Liver (tissue), 9 donors: Measurements from ENCODE around the gene MED31. TPM values are rescaled to one million over a fixed set of nuclear protein-coding genes. Genes with fewer than 3 reads are reported as not detected.

Experiments
- DNase-seq: peaks from one replicate; pipeline ENCODE4 v3.0.0-alpha.2; 2017; ENCODE audit warnings: low spot score
- H3K27ac ChIP-seq, 2 donors: one replicate each; pipeline ENCODE4 v1.7.0; 2013; ENCODE audit warnings: inconsistent platforms in 2 of 2, low read length in 2 of 2, control low read depth in 1 of 2, low read depth in 1 of 2, mild to moderate bottlenecking in 1 of 2
- H3K27me3 ChIP-seq, 4 donors: one replicate each; pipeline versions ENCODE4 v1.6.1 to v1.7.0; 2013; ENCODE audit warnings: low read length in 3 of 4, inconsistent platforms in 1 of 4, mild to moderate bottlenecking in 1 of 4, moderate library complexity in 1 of 4; ENCODE audit not compliant: control insufficient read depth in 4 of 4, insufficient read depth in 4 of 4
- H3K36me3 ChIP-seq, 4 donors: one replicate each; pipeline versions ENCODE4 v1.6.1 to v1.7.0; 2013; ENCODE audit warnings: low read length in 3 of 4, mild to moderate bottlenecking in 3 of 4, low read depth in 1 of 4, moderate library complexity in 1 of 4; ENCODE audit not compliant: control insufficient read depth in 4 of 4, insufficient read depth in 3 of 4
- H3K4me1 ChIP-seq, 4 donors: one replicate each; pipeline versions ENCODE4 v1.6.1 to v1.7.0; 2013; ENCODE audit warnings: low read length in 3 of 4, mild to moderate bottlenecking in 3 of 4, moderate library complexity in 1 of 4; ENCODE audit not compliant: control insufficient read depth in 4 of 4, insufficient read depth in 4 of 4
- H3K4me3 ChIP-seq, 3 donors: one replicate each; pipeline versions ENCODE4 v1.6.1 to v1.7.0; 2013; ENCODE audit warnings: low read length in 3 of 3, control low read depth in 1 of 3, low read depth in 1 of 3, mild to moderate bottlenecking in 1 of 3
- H3K9ac ChIP-seq, 2 donors: one replicate each; pipeline ENCODE4 v1.7.0; 2013; ENCODE audit warnings: low read length in 2 of 2, mild to moderate bottlenecking in 2 of 2, moderate library complexity in 2 of 2, control low read depth in 1 of 2, low read depth in 1 of 2
- H3K9me3 ChIP-seq, 4 donors: one replicate each; pipeline versions ENCODE4 v1.6.1 to v1.7.0; 2013; ENCODE audit warnings: low read length in 3 of 4; ENCODE audit not compliant: control insufficient read depth in 4 of 4
- ATF3 ChIP-seq: IDR thresholded peaks from 2 replicates; pipeline ENCODE4 v1.6.1; 2016; ENCODE audit warnings: antibody characterized with exemption
- CTCF ChIP-seq: fragments of 150-350 bp; IDR thresholded peaks from 2 replicates; pipeline ENCODE4 v1.5.1; 2017; ENCODE audit warnings: improper control_type of control experiment, low read depth, low read length; ENCODE audit not compliant: missing input control
- EGR1 ChIP-seq, 2 donors: IDR thresholded peaks; 2 replicates each; pipeline ENCODE4 v1.6.1; 2016 to 2018; ENCODE audit warnings: antibody characterized with exemption in 2 of 2, low read depth in 2 of 2
- FOXA1 ChIP-seq: IDR thresholded peaks from 2 replicates; pipeline ENCODE4 v1.6.1; 2016; ENCODE audit warnings: antibody characterized with exemption
- FOXA2 ChIP-seq: IDR thresholded peaks from 2 replicates; pipeline ENCODE4 v1.6.1; 2016; ENCODE audit warnings: antibody characterized with exemption
- GABPA ChIP-seq, 2 donors: IDR thresholded peaks in 1 of 2; conservative IDR thresholded peaks in 1 of 2; 2 replicates each; pipeline ENCODE4 v1.6.1; 2016; ENCODE audit warnings: antibody characterized with exemption in 2 of 2, mild to moderate bottlenecking in 1 of 2, moderate library complexity in 1 of 2
- HNF4A ChIP-seq, 2 donors: conservative IDR thresholded peaks; 2 replicates each; pipeline ENCODE4 v1.6.1; 2016; ENCODE audit warnings: antibody characterized with exemption in 2 of 2, mild to moderate bottlenecking in 2 of 2
- HNF4G ChIP-seq: IDR thresholded peaks from 2 replicates; pipeline ENCODE4 v1.6.1; 2016; ENCODE audit warnings: antibody characterized with exemption
- JUND ChIP-seq, 2 donors: IDR thresholded peaks; 2 replicates each; pipeline ENCODE4 v1.6.1; 2016; ENCODE audit warnings: antibody characterized with exemption in 2 of 2
- MAX ChIP-seq: IDR thresholded peaks from 2 replicates; pipeline ENCODE4 v1.6.1; 2016; ENCODE audit warnings: antibody characterized with exemption
- NR2F2 ChIP-seq: IDR thresholded peaks from 2 replicates; pipeline ENCODE4 v1.6.1; 2016; ENCODE audit warnings: antibody characterized with exemption
- RAD21 ChIP-seq, 2 donors: IDR thresholded peaks; 2 replicates each; pipeline ENCODE4 v1.6.1; 2016; ENCODE audit warnings: antibody characterized with exemption in 2 of 2, mild to moderate bottlenecking in 2 of 2
- REST ChIP-seq: IDR thresholded peaks from 2 replicates; pipeline ENCODE4 v1.6.1; 2016; ENCODE audit warnings: antibody characterized with exemption, mild to moderate bottlenecking
- RXRA ChIP-seq, 2 donors: IDR thresholded peaks; 2 replicates each; pipeline ENCODE4 v1.6.1; 2017 to 2018; ENCODE audit warnings: antibody characterized with exemption in 2 of 2, mild to moderate bottlenecking in 1 of 2
- SP1 ChIP-seq: IDR thresholded peaks from 2 replicates; pipeline ENCODE4 v1.6.1; 2018; ENCODE audit warnings: antibody characterized with exemption, mild to moderate bottlenecking
- TAF1 ChIP-seq: conservative IDR thresholded peaks from 2 replicates; pipeline ENCODE4 v1.6.1; 2016; ENCODE audit warnings: antibody characterized with exemption, mild to moderate bottlenecking
- YY1 ChIP-seq: IDR thresholded peaks from 2 replicates; pipeline ENCODE4 v1.6.1; 2016; ENCODE audit warnings: antibody characterized with exemption, mild to moderate bottlenecking
- ZBTB33 ChIP-seq: IDR thresholded peaks from 2 replicates; pipeline ENCODE4 v1.6.1; 2016; ENCODE audit warnings: antibody characterized with exemption
- WGBS: extraction: QIAGEN DNeasy Blood & Tissue Kit; methylation state at CpG from one replicate; pipeline ENCODE4 v1.1.7; 2013; 5-methylcytosine and 5-hydroxymethylcytosine counted together
- polyA plus RNA-seq, 2 donors: library from polyadenylated mRNA; stranded (reverse) in 1 of 2; unstranded in 1 of 2; fragments of 200-250 nt in 1 of 2; fragments of >200 nt in 1 of 2; fragmentation: Nextera tagmentation in 1 of 2; extraction: Ambion mirVana in 1 of 2; gene quantifications; one replicate each; pipeline versions ENCODE4 v1.2.1 to v1.2.3, GENCODE V29; 2013 to 2015
- total RNA-seq, 2 donors: library from RNA; depleted of rRNA; stranded (reverse); fragments of >200 nt; gene quantifications; one replicate each; pipeline ENCODE4 v1.2.3, GENCODE V29; 2014
- donor health status: healthy.
- donor health status: healthy.
- donor health status: healthy.
- donor health status: healthy.
- donor health status: healthy.

MED31 gene
- total and polyA plus RNA-seq, 4 donors = 6.9 to 29.8 (median 8.7) TPM

GRCh38 chr17:6671431-6671830, 20.0 kb upstream of the MED31 start:
- H3K4me3 ChIP-seq = no peak overlapping the region
- no peak overlapping the region for H3K27ac ChIP-seq
- H3K9ac ChIP-seq = no peak overlapping the region
- H3K27me3 ChIP-seq = no peaks in the 10 kb centered on the region
- H3K36me3 ChIP-seq = no peaks in the 10 kb centered on the region
- peaks cover 2 to 8% (median 4%) of the 10 kb centered on the region in 4 donors for H3K4me1 ChIP-seq
- no peaks in the 10 kb centered on the region for H3K9me3 ChIP-seq
- 94% methylated on average over 7 of the region's 7 CpGs for WGBS
- no peak for TF ChIP-seq FOXA1
- TF ChIP-seq NR2F2 = no peak
- TF ChIP-seq ZBTB33 = no peak
- no peak for TF ChIP-seq SP1
- TF ChIP-seq FOXA2 = no peak
- TF ChIP-seq JUND (IDR thresholded peaks at IDR 0.05) = no peak
- TF ChIP-seq MAX = no peak
- TF ChIP-seq REST = no peak
- no peak for TF ChIP-seq YY1
- TF ChIP-seq HNF4A (conservative IDR thresholded peaks at IDR 0.05) = no peak
- TF ChIP-seq HNF4G = no peak
- no peak for DNase-seq

GRCh38 chr17:6670999-6671398, 19.6 kb upstream of the MED31 start:
- H3K4me1 ChIP-seq = peaks cover 2 to 12% (median 8%) of the 10 kb centered on the region in 4 donors
- no peak for TF ChIP-seq FOXA1
- TF ChIP-seq MAX = no peak
- no peak for TF ChIP-seq YY1
- TF ChIP-seq GABPA (IDR thresholded peaks at IDR 0.05 in 1 of 2, conservative IDR thresholded peaks at IDR 0.05 in 1 of 2) = no peak
- no peak for TF ChIP-seq SP1
- no peak for TF ChIP-seq HNF4A (conservative IDR thresholded peaks at IDR 0.05)
- TF ChIP-seq ATF3 = no peak
- no peak for TF ChIP-seq TAF1
- TF ChIP-seq ZBTB33 = no peak
- no peak for TF ChIP-seq EGR1 (IDR thresholded peaks at IDR 0.05; ENCODE audit: low read depth in 2 of 2)
- TF ChIP-seq CTCF = no peak
- TF ChIP-seq REST = no peak
- no peak for TF ChIP-seq JUND (IDR thresholded peaks at IDR 0.05)
- TF ChIP-seq RAD21 (IDR thresholded peaks at IDR 0.05) = no peak
- TF ChIP-seq RXRA (IDR thresholded peaks at IDR 0.05) = no peak
- no peak for TF ChIP-seq NR2F2
- TF ChIP-seq HNF4G = no peak
- TF ChIP-seq FOXA2 = no peak
- H3K36me3 ChIP-seq = no peaks in the 10 kb centered on the region
- H3K27me3 ChIP-seq = no peaks in the 10 kb centered on the region
- H3K4me3 ChIP-seq = no peak overlapping the region
- H3K9me3 ChIP-seq = no peaks in the 10 kb centered on the region
- 90% methylated on average over 6 of the region's 6 CpGs for WGBS
- DNase-seq = no peak
- no peak overlapping the region for H3K9ac ChIP-seq
- no peak overlapping the region for H3K27ac ChIP-seq
